ENCODE measurements around the gene LDB1.
A peak's percentile ranks its signal among the peaks of the same experiment; 100 is the strongest.

LDB1 gene

DNA sequence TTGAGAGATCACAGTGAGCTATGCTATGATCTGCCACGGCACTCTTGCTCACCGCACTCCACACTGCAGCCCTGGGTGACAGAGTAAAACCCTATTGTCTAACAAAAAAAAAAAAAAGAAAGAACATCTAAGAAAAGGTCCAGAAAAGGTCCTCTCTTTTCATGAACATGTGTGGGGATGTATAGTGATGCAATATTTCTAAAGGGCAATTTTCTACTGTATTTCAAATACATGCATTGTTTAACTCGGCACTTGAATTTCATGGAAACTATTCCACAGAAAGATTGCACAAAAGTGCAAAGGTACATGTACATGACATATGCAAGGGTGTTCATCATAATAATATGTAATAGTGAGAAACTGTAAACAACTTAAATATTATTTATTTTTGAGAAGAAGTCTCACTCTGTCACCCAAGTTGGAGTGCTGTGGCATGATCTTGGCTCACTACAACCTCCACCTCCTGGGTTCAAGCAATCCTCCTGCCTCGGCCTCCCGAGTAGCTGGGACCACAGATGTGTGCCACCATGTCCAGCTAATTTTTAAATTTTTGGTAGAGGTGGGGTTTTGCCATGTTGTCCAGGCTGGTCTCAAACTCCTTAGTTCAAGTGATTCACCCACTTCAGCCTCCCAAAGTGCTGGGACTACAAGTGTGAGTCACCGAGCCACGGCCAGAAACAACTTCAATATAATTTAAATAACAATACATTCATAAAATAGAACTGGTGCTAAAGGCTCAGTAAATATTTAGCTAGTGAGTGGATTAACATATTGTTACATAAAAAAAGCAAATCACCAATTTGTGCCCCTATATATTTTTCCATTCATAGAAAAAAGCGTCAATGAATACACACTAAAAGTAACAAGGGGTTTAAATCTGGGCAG lies 11.4 kb upstream of the LDB1 start:
- no peak overlapping the region for H3K4me3 ChIP-seq (ENCODE audit: low read depth, low read length)
- TF ChIP-seq, protein P1, sequence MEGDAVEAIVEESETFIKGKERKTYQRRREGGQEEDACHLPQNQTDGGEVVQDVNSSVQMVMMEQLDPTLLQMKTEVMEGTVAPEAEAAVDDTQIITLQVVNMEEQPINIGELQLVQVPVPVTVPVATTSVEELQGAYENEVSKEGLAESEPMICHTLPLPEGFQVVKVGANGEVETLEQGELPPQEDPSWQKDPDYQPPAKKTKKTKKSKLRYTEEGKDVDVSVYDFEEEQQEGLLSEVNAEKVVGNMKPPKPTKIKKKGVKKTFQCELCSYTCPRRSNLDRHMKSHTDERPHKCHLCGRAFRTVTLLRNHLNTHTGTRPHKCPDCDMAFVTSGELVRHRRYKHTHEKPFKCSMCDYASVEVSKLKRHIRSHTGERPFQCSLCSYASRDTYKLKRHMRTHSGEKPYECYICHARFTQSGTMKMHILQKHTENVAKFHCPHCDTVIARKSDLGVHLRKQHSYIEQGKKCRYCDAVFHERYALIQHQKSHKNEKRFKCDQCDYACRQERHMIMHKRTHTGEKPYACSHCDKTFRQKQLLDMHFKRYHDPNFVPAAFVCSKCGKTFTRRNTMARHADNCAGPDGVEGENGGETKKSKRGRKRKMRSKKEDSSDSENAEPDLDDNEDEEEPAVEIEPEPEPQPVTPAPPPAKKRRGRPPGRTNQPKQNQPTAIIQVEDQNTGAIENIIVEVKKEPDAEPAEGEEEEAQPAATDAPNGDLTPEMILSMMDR (IDR thresholded peaks at IDR 0.05; ENCODE audit: low read depth, low read length), result no peak
- in situ Hi-C loops (cut with HindIII; ENCODE audit: low sequenced_read_pairs), result no loop called here
- peak; percentile 49 for DNase-seq (ENCODE audit: low read depth, low spot score)

DNA sequence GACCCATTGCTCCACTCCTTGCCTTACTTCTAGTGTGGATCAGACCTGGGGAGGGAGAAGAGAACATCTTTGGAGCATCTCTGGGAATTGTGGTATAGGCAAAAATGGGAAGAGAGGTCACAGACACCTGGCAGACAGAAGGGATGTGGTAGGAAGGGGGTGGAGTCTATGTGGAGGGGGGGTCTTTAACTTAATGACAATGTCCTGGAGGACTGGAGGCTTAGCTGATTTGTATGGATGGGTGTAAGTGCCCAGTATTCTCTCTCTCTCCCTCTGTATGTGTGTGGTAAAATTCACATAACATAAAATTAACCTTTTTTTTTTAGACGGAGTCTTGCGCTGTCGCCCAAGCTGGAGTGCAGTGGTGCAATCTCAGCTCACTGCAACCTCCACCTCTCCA lies 3.1 kb upstream of the LDB1 start:
- DNase-seq (ENCODE audit: low read depth, low spot score), result no peak
- in situ Hi-C loops (cut with HindIII; ENCODE audit: low sequenced_read_pairs), result no loop called here
- no peak overlapping the region for H3K4me3 ChIP-seq (ENCODE audit: low read depth, low read length)
- TF ChIP-seq, protein P1 (IDR thresholded peaks at IDR 0.05; ENCODE audit: low read depth, low read length), result no peak

DNA sequence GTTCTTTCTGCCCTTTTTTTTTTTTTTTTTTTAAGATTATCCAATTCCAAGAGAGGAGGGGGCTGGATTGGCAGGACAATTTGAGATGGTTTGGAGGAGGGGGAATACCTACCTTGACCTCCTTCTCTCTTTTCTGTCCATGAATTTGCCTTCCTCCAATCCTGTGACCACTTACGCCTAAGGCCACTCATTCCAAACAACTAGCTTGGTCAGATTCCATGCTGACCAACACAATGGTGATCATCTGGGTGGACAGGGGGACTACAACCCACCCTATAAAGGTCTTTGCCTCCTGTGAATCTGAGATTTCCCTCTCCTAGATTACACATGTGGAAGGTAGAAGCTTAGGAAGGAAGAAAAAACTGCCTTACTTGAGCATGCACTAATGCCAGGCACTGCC lies 2.3 kb upstream of the LDB1 start:
- in situ Hi-C loops (cut with HindIII; ENCODE audit: low sequenced_read_pairs), result no loop called here
- TF ChIP-seq, protein P1 (IDR thresholded peaks at IDR 0.05; ENCODE audit: low read depth, low read length), result no peak
- DNase-seq (ENCODE audit: low read depth, low spot score), result no peak
- no peak overlapping the region for H3K4me3 ChIP-seq (ENCODE audit: low read depth, low read length)

DNA sequence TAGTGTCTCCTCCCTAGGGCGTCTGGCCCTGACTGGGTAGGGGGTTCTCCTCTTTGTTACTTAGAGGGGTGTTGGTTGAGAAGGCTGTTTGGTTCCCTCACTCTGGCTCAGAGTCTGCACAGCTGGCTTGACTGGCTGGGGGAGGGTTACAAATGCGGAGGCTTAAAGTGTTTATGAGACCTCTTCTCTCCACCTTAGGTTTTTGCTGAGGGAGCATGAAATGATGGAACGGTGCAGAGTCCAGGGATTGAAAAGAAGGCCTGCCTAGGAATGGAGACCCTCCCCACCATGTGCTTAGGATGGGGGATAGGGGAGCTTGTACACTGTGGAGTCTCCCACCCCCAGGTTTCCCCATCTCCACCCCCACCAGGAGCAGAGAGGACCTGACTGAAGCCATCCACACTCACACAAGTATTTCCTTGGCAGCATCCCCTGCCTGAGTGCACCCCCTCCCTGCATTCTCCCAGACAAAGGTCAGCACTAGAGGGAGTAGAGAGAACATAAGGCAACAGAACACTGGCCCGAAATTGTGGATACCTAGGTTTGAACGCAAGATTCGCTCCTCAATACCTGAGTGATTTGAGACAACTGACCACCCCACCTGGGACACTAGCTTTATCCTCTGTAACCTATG lies 1.7 kb upstream of the LDB1 start:
- DNase-seq (ENCODE audit: low read depth, low spot score), result peak; percentile 33
- no peak overlapping the region for H3K4me3 ChIP-seq (ENCODE audit: low read depth, low read length)
- TF ChIP-seq, protein P1 (IDR thresholded peaks at IDR 0.05; ENCODE audit: low read depth, low read length), result peak; percentile 26
- in situ Hi-C loops (cut with HindIII; ENCODE audit: low sequenced_read_pairs), result no loop called here

DNA sequence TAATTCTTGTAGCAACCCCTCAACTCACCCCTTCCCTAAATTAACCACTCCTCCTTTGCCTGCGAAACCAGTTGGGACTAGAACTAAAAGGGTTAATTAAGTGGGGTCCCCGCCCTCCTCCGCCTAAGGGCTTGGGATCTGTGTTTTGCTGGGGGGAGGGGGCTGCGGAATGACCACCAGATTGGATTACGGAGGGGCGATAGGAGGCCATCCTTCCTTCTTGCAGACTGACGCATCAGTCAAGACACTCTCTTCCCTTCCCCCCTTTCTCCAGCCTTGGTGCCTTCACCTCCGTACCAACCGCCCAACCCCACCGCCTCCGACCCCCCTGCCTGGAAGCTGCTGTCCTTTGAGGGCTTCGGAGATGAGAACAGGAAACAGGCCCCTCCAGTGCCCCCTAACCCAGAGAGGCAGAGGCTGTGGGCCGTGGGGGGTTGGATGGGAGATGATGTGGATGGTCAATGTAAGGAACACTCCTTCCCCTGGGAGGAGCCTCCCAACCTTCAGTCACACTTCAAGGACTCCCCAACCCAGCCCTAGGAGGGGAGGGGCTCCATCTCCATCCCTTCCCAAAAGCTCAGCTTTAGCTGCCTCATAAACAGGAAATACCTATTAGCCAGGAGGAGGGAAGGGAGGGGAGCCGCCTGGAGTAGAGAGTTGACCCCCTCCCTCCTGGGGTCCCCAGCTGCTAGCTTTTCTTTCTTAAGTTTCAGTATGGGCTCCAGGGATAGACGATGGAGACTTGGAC lies 997 bp upstream of the LDB1 start:
- peak; percentile 80 for DNase-seq (ENCODE audit: low read depth, low spot score)
- in situ Hi-C loops (cut with HindIII; ENCODE audit: low sequenced_read_pairs), result no loop called here
- TF ChIP-seq, protein P1 (IDR thresholded peaks at IDR 0.05; ENCODE audit: low read depth, low read length), result no peak
- peak overlapping the region; percentile 78 for H3K4me3 ChIP-seq (ENCODE audit: low read depth, low read length)

DNA sequence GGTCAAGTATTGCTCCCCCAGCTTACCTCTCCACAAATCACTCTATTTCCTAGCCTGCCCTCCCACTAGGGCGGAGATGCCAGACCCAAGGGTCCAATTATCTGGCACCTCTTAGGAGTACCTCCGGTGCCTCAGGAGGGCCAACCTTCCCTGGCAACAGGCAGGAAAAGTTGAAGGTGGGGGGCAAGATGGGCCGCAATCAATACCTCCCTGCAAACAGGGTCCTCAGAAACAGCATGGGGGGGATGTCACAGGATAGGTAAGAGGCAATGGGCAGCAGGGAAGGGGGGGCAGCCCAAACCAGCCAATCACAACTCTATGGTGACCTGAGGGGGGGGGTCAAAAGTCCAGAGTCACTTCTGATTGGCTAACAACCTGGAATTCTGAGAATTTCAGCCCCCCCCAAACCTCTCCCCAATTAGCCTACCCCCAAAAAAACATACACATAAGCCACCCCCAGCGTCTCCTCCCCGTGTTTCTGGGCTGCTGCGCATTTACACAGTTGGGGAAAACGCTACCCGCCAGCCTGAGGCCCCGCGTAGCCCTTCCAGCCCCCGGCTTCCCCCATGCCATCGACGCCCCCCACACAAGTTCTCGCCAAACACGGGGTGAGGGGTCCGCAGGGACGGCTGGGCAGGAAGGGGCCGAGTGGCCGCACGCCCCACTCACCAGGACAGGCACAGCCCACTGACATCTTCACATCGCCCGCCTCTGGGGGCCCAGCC lies 589 bp downstream of the LDB1 start:
- in situ Hi-C loops (cut with HindIII; ENCODE audit: low sequenced_read_pairs), result no loop called here
- TF ChIP-seq, protein P1 (IDR thresholded peaks at IDR 0.05; ENCODE audit: low read depth, low read length), result no peak
- H3K4me3 ChIP-seq (ENCODE audit: low read depth, low read length), result peak overlapping the region; percentile 78
- peak; percentile 65 for DNase-seq (ENCODE audit: low read depth, low spot score)
